Astrocyte of the spinal cord (primary cell): ENCODE measurements around the gene ATG2A.

Experiments
- DNase-seq: peaks from one replicate; pipeline ENCODE4 v3.0.0; 2011; ENCODE audit warnings: low read depth, low spot score
- H3K4me3 ChIP-seq: 2 replicates; pipeline ENCODE4 v1.5.1; 2011; ENCODE audit warnings: low read depth, mild to moderate bottlenecking, low read length, moderate library complexity
- in situ Hi-C: cut with HindIII; loops from 2 replicates; pipeline ENCODE4 v1.10.0; 2017; ENCODE audit warnings: low sequenced_read_pairs
- TF ChIP-seq, protein P1 (sequence below): IDR thresholded peaks from 2 replicates; pipeline ENCODE4 v1.5.1; 2012; ENCODE audit warnings: low read depth, mild to moderate bottlenecking, low read length, inconsistent platforms

The ATG2A gene

DNA sequence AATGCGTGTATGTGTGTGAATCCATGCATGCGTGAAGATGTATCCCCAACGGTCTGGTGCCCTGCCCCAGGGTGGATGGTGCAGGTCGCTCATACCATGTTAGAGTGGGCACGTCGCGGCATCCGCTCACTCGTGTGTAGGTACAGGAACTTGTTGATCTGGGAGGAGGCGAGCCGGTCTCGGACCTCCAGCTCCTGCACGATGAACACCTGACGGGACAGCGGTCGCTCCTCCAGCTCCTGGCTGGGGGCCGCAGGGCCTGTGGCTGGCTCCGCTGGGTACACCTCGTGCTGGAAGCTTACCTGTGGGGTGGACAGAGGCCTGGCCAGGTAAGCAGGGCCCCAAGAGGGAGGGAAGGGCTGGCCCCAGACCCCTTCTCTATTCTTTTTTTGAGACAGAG lies 18.5 kb downstream of the ATG2A start:
- H3K4me3 ChIP-seq = no peak overlapping the region
- in situ Hi-C loops = loop anchor here (10.0 kb wide), 1 partner anchor 54 kb away; the partner anchor contains the start of gene CDC42BPG
- no peak for DNase-seq
- TF ChIP-seq, protein P1, sequence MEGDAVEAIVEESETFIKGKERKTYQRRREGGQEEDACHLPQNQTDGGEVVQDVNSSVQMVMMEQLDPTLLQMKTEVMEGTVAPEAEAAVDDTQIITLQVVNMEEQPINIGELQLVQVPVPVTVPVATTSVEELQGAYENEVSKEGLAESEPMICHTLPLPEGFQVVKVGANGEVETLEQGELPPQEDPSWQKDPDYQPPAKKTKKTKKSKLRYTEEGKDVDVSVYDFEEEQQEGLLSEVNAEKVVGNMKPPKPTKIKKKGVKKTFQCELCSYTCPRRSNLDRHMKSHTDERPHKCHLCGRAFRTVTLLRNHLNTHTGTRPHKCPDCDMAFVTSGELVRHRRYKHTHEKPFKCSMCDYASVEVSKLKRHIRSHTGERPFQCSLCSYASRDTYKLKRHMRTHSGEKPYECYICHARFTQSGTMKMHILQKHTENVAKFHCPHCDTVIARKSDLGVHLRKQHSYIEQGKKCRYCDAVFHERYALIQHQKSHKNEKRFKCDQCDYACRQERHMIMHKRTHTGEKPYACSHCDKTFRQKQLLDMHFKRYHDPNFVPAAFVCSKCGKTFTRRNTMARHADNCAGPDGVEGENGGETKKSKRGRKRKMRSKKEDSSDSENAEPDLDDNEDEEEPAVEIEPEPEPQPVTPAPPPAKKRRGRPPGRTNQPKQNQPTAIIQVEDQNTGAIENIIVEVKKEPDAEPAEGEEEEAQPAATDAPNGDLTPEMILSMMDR = no peak

GRCh38 chr11:64898076-64898445 lies 18.9 kb downstream of the ATG2A start:
- no peak overlapping the region for H3K4me3 ChIP-seq
- in situ Hi-C loops = loop anchor here (10.0 kb wide), 1 partner anchor 53 kb away; the partner anchor contains the start of gene CDC42BPG
- no peak for DNase-seq
- TF ChIP-seq, protein P1 = no peak

DNA sequence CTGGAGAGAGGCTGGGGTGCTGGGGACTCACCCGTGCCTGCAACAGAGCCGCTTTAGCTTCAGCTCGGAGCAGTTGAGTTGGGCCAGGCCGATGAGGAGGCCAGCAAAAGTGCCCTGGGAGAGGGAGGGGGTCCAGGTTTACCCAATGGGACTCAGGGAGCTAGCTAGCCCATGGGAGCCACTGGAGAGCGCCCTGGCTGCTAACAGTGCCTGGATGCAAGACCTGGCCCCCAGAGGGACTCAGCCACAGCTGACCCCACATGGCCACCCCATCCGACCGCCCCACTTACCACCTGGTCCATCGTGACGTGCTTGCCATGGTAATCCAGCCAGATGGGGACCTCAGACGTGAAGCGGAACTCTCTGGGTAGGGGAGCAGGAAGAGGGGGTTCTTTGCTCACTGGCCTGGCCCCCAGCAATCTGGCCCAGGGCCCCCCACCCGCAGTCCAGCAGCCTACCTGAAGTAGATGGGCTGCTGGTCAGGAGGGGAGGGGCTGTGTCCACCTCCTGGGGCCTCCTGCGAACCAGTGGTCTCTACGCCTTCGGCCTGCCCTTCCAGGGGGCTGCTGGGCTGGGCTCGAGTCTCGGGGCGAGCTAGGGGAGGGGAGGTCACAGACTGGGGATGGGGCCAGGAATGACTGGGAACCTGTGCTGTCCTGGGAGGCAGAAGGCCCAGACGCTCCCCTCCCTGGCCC lies 19.5 kb downstream of the ATG2A start:
- DNase-seq = no peak
- TF ChIP-seq, protein P1 = no peak
- in situ Hi-C loops = loop anchor here (10.0 kb wide), 1 partner anchor 53 kb away; the partner anchor contains the start of gene CDC42BPG
- no peak overlapping the region for H3K4me3 ChIP-seq

DNA sequence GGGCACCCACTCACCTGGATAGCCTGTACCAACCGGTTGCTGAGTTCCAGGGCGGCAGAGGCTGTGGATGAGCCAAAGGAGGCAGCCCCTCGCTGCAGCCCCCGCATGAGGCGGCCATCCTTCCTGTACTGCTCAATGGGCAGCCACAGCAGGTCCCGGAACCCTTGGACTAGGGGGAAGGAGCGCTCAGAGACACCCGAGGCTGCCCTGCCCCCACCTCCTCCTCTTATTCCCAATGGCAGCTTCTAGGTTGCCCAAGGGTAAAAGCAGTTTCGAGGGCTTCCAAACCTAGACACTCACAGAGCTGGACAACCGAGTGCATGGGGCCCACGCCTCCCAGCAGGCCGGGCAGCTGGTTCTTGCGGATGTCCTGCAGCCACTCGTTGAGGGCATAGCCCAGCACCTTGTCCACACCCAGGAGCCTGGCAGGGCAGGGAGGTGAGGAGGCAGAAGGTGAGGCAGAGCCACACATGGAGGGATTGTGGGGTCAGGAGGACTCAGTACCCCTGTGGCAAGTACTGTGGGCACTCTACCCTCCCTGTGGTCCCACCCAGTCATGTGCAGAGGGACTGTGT lies 20.5 kb downstream of the ATG2A start:
- TF ChIP-seq, protein P1 = no peak
- no peak overlapping the region for H3K4me3 ChIP-seq
- in situ Hi-C loops = loop anchor here (10.0 kb wide), 1 partner anchor 52 kb away; the partner anchor contains the start of gene CDC42BPG
- no peak for DNase-seq

DNA sequence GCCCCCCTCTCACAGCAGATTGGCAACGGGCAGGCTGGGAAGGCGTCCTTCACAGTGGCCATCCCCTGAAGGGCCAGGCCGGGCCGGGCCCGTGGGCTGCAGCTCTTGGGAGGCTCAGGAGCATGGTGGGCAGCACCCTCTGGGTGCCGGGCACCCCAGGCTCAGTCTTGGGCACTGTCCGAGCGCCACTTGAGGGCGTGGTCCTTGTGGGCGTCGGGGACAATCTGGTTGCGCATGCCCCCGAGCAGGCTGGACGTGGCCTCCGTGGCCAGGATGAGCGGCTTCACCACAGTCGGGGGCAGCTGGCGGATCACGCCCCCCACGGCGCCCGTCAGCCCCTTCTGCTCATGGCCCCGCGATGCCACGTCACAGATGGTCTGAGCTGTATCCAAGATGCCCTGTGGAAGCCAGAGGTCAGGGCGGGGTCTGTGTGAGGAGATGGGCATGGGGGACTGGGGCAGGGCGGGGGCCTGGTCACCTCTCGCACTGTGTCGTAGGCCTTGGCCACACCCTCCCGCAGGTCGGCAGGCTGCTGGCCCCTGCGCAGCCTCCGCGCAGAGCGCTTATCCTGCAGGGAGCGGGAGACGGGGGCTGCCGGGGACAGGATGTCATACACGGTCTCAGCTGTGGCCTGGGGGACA lies 22.1 kb downstream of the ATG2A start:
- TF ChIP-seq, protein P1 = no peak
- in situ Hi-C loops = loop anchor here (10.0 kb wide), 1 partner anchor 50 kb away; the partner anchor contains the start of gene CDC42BPG
- no peak overlapping the region for H3K4me3 ChIP-seq
- DNase-seq = no peak

DNA sequence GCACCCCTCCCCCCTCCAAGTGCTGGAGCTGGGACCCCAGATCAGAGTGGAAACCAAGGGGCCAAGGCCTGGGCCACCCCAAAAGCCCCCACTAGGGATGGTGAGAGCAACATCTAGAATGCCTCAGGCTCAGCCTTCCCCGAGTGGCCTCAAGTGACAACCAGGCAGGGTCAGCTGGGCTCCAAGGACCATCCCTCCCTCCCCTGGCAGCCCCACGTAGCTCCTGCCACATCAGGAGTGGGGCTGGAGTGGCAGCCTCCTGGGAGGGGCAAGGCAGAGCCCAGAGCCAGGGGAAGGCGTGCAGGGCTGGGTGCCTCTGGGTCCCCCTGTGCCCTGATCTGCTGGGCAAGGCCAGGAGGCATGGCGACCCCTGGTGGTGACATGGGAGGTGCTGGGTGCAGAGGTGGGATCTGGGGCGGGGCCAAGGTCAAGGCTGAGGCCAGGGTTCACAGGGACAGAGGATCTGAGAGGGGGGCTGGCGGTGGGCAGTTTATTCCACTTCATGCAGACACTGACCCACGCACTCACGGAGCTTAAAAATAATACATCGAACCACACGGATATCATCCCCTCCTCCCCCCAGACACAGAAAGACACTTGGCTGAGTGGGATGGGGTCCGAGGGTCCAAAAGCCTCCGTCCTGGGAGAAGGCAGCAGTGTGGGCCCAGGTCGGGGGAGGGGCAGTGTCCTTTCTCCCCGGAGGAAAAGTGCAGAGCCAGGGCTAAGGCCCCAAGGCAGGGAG lies 22.8 kb downstream of the ATG2A start:
- TF ChIP-seq, protein P1 = peak; percentile 91
- peak; percentile 39 for DNase-seq
- H3K4me3 ChIP-seq = no peak overlapping the region
- in situ Hi-C loops = loop anchor here (10.0 kb wide), 1 partner anchor 49 kb away; the partner anchor contains the start of gene CDC42BPG
